ENCODE data around the gene CAP2. TPM values are rescaled to one million over a fixed set of nuclear protein-coding genes. Genes with fewer than 3 reads are reported as not detected.

CAP2 gene
- total and polyA plus RNA-seq, 9 of the 15 experiments (the other 6 are each of a cell fraction or from before 2014, with no cell fraction given), result not detected

- TF ChIP-seq CHD7 (IDR thresholded peaks at IDR 0.05; ENCODE audit: low read depth, low read length) (no peak), U2AF2 (optimal IDR thresholded peaks at IDR 0.05; ENCODE audit: low read depth, low read length) (no peak), ARID4B (CRISPR knock-in tag; IDR thresholded peaks at IDR 0.05) (no peak), ETV1 (tag; conservative IDR thresholded peaks at IDR 0.05; ENCODE audit: low read depth) (no peak), SREBF1 (IDR thresholded peaks at IDR 0.05; ENCODE audit: borderline replicate concordance, low read depth, low read length) (no peak), SP2 (IDR thresholded peaks at IDR 0.05; ENCODE audit: extremely low read depth, low read depth, low read length, poor library complexity, severe bottlenecking) (no peak), GMEB1 (CRISPR knock-in tag; IDR thresholded peaks at IDR 0.05) (no peak), ZNF12 (CRISPR knock-in tag; IDR thresholded peaks at IDR 0.05) (no peak)
Measured at GRCh38 chr6:17458966-17459365, 65.6 kb downstream of the CAP2 start (continued).
